GM18499 (cell line): ENCODE data around the gene UNC13D.
"Not testable (repeated sequence)": the region's sequence is repeated elsewhere in the genome, so short reads cannot be mapped to it uniquely, and the experiment has no call there.

Experiments
- ATAC-seq: cut with Tn5 transposase; IDR thresholded peaks from one replicate; pipeline ENCODE4 v1.9.1; 2021; ENCODE audit warnings: moderate number of reproducible peaks; ENCODE audit not compliant: insufficient read depth, unreplicated experiment

UNC13D gene

GRCh38 chr17:75778066-75778860 lies 65.9 kb downstream of the UNC13D start:
- ATAC-seq = not testable (repeated sequence)

GRCh38 chr17:75777296-75777922 lies 66.8 kb downstream of the UNC13D start:
- no peak for ATAC-seq
